SK-N-MC (cell line): ENCODE measurements around the gene ZNF654.

ENCODE experiments used
- EZH2 ChIP-seq: fragments of 200-600 bp; sonication (generic); IDR thresholded peaks from one replicate; pipeline ENCODE4 v1.6.1; 2017; ENCODE audit warnings: antibody characterized with exemption
- POLR2AphosphoS5 ChIP-seq: IDR thresholded peaks from 2 replicates; pipeline ENCODE4 v1.6.1; 2012; ENCODE audit warnings: mild to moderate bottlenecking, low read depth, low read length, borderline replicate concordance

DNA sequence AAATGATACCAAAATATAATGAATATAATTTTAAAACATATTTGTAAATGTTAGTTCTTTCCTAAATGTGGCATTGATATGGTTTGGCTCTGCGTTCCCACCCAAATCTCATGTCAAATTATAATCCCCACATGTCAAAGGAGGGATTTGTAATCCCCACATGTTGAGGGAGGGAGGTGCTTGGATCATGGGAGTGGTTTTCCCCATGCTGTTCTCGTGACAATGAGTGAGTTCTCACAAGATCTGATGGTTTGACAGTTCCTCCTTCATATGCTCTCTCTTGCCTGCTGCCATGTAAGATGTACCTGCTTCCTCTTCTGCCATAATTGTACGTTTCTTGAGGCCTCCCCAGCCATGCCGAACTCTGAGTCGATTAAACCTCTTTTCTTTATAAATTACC, 12.3 kb upstream of the ZNF654 start:
- TF ChIP-seq EZH2, result no peak
- no peak for TF ChIP-seq POLR2AphosphoS5
